HG02759 (cell line): ENCODE results near the gene CCNB1.
"Not testable (repeated sequence)": the region's sequence is repeated elsewhere in the genome, so short reads cannot be mapped to it uniquely, and the experiment has no call there.

Experiments
- ATAC-seq: cut with Tn5 transposase; IDR thresholded peaks from one replicate; pipeline ENCODE4 v1.9.1; 2021; ENCODE audit warnings: mild to moderate bottlenecking, moderate library complexity; ENCODE audit not compliant: unreplicated experiment

The CCNB1 gene

DNA sequence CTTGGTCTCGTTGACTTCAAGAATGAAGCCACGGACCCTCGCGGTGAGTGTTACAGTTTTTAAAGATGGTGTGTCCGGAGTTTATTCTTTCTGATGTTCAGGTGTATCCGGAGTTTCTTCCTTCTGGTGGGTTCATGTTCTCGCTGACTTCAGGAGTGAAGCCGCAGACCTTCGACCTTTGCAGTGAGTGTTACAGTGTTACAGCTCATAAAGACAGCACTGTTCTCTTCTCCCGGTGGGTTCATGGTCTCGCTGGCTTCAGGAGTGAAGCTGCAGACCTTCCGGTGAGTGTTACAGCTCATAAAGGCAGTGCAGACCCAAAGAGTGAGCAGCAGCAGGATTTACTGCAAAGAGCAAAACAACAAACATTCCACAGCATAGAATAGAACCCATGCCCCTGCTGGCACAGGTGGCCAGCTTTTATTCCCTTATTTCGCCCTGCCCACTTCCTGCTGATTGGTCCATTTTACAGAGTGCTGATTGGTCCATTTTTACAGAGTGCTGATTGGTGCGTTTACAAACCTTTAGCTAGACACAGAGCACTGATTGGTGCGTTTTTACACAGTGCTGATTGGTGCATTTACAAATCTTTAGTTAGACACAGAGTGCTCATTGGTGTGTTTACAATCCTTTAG is 14.8 kb downstream of the CCNB1 start:
- not testable (repeated sequence) for ATAC-seq

DNA sequence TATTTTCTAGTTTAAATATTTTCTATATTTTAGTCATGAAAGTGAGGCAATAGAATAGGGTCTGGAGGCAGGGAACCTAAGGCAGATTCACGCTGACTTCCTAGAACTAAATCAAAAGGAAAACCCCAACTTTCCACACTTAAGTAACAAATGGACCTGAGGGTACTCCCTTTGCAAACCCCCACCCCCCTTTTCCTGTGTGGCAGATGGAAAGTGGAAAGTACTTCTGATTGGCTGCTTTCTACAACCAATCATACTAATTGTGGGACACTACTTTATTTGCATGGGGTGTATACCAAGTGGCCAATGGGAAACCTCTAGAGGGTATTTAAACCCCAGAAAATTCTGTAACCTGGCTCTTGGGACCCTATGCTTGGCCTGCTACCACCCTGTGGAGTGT is 17.7 kb downstream of the CCNB1 start:
- no peak for ATAC-seq

DNA sequence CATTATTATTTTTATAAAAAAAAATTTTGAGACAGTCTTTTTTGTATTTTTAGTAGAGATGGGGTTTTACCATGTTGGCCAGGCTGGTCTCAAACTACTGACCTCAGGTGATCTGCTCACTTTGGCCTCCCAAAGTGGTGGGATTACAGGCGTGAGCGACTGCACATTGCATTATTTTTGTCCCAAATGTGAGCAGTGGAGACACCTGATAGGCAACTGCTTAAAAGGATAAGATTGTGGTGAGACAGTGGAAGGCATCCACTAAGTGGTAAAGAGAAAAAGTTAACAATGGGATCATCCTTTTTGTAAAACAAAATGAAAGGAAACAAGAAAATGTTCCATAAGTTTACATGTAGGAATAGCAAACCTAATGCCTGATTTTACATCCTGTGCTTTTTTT is 20.4 kb downstream of the CCNB1 start:
- ATAC-seq = no peak

DNA sequence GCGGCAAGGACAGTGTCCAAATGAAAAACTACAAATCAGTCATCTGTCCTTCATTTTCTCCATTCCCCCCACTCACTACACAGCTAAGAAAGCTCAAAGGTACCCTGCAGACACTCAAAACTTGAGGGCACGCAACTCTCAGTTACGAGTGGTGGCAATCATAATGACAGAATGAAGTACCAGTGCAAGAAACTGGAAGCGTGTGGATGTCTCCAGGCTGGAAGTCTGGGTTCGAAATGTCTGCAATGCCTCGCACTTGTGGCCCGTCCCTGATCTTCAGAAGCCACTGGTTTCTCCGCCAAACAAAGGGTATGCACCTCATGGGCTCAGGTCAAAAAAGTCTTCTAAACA is 21.8 kb downstream of the CCNB1 start:
- no peak for ATAC-seq

DNA sequence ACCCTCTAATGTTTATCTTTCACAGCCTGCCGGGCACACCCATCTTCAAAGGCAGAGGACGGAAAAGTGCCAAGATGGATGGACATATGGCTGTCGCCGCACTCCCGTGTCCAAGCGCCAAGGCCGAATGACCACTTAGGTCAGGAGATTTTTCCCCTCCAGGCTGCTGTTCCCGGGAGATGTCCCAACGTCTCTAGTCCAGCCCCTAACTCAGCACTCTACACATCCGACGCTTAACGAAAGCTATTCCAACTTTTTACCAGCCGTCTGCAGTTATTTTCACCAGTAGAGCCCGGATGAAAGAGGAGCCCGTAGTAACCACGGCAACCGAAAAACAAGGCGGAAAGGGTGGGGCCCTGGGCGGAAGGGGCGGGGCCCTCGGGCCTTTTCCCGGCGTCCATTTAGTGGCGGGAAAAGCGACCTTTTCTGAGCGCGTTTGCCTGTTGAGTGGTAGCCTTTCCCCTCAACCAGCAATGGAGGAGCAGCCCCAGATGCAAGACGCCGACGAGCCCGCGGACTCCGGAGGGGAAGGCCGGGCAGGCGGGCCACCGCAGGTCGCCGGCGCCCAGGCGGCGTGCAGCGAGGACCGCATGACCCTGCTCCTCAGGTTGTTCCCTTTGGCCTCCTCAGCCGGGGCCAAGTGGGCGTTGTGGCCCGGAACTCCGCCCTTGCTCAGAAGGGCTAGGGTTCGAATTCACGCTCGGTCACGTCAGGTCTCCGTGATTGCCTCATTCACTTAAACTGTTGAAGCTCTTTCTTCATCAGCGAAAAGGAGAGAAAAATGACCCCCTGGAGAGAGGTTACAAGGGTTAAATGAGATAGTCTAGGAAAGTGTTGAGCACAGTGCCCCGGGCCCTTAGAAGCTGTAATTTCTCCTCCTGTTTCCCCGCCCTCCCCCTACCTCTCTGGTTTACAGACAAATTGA is 22.5 kb downstream of the CCNB1 start, which contains the start of gene CENPH:
Gene CENPH, plus strand, starts transcription at position 422 of the 925 bp plus-strand sequence. Its CDS starts 52 bp downstream, at position 474.
- ATAC-seq = peak; percentile 93

DNA sequence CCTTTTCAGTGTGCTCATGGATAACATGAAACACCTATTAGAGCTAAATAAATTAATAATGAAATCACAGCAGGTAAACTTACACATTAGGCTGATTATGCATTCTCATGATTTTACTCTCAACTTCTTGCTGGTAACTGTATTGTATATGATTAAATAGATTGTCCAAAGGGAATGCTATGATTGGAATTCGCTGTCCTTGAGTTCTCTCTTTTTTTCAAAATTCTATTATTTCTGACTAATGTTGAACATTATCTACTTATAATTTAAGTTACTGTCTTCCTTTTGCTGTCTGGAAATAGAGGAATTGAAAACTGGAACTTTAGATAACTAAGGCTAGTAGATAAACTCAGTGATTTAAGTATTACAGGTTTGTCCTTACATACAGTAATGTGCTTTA is 35.5 kb downstream of the CCNB1 start:
- ATAC-seq = no peak

DNA sequence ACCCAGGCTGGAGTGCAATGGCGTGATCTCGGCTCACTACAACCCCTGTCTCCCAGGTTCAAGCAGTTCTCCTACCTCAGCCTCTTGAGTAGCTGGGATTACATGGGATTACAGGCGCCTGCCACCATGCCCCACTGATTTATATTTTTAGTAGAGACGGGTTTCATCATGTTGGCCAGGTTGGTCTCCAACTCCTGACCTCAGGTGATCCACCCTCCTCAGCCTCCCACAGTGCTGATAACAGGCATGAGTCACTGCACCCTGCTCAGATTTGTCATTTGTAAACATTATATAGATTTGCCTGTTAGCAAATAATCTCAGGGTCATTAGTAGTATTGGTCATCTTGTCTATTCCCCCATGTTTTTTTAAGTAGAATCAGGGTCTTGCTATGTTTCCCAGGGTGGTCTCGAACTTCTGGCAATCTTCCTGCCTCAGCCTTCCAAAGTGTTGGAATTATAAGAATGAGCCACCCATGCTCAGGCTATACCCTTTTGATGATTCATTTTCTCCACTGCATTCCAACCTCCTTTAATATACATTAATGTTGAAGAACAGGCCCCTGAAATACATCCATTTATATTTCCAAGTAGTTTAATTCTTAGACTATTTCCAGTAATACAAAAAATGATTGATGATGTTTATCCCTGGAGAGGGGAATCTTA is 39.7 kb downstream of the CCNB1 start:
- ATAC-seq = no peak

DNA sequence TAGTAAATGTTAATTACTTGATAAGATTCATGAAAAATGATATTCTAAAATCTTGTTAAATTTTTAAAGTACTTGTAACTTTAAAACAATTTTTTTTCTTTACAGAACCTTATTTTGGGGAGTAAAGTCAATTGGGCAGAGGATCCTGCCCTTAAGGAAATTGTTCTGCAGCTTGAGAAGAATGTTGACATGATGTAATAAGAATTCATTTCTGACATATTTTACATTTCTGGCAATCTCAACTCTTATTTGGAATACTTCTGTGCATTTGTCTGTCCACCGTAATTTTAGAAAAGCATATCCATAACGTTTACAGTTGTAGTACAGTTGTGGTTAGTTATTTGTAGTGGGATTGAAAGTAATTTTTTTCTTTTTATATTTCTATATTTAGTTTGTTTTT is 42.7 kb downstream of the CCNB1 start:
- no peak for ATAC-seq

DNA sequence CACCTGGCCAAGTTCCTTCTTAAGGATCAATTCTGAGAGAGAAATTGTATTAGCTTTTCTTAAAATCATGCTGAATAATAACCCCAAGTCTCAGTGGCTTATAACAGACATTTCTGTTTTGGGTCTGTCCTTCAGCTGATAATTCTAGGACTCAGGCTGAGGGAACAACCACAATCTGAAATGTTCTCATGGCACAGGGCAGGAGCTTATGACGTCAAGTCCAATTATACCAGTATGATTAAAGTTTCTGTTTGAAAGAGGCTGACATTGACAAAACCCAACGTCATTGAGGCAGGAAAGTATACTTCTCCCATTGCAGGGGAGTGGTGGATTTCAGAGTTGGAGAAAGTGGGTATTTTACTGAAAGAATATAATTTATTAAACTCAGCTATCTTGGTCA is 44.2 kb downstream of the CCNB1 start:
- ATAC-seq = no peak

DNA sequence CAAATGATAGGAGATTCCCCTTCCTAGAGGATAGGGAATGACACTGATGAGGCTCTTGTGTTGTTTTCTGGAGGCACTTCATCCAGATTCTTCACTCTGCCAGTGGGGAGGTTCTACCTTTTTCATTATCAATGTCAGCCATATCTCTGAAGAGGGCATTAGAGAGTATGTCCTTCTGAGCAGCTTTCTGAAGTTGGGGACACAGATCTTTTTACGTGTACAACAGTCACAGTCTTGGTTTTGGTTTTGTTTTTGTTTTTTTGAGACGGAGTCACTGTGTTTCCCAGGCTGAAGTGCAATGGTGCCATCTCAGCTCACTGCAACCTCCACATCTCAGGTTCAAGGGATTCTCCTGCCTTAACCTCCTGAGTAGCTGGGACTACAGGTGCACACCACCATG is 45.1 kb downstream of the CCNB1 start:
- ATAC-seq = no peak

DNA sequence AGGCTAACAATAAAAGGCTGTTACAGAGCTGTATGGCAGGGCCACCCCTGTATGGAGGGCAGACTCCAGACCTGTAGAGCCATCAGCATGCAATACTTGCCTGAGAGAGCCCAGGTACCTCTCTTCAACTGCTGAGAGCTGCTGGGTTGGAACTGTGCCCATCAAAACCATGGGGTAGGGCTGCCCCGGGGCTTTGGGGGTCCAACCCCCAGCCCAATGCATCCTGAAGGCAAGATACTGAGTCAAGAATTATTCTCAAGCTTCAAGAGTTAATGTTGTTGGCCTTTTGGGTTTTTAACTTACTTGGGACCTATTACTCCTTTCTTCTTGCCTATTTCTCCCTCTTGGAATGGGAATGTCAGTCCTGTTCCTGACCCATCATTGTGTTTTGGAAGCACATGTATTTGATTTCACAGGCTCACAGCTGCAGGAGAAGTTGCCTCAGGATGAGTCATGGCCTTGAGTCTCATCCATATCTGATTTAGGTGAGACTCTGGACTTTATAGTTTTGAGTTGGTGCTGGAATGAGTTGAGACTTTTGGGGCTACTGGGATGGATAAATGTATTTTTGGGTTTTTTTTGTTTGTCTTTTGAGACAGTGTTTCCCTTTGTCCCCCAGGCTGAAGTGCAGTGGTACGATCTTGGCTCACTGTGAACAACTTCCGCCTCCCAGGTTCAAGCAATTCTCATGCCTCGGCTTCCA is 46.7 kb downstream of the CCNB1 start:
- no peak for ATAC-seq

DNA sequence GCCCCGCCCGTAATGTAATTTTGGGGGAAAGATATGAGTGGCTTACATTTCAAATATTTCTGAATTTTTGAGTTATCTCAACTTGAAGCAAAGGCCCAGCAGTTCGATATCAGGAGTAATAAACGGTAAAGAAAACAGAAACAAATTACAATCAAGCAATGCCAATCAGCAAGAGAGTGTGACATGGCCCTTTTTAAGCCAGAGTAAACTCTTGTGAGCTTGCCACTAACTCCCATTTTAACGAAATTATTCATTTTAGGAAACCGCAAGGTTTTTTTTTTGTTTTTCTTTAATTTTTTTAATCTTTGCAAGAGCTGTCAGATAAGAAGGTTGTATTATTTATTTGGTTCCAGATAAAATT is 50.2 kb downstream of the CCNB1 start:
- ATAC-seq = no peak

DNA sequence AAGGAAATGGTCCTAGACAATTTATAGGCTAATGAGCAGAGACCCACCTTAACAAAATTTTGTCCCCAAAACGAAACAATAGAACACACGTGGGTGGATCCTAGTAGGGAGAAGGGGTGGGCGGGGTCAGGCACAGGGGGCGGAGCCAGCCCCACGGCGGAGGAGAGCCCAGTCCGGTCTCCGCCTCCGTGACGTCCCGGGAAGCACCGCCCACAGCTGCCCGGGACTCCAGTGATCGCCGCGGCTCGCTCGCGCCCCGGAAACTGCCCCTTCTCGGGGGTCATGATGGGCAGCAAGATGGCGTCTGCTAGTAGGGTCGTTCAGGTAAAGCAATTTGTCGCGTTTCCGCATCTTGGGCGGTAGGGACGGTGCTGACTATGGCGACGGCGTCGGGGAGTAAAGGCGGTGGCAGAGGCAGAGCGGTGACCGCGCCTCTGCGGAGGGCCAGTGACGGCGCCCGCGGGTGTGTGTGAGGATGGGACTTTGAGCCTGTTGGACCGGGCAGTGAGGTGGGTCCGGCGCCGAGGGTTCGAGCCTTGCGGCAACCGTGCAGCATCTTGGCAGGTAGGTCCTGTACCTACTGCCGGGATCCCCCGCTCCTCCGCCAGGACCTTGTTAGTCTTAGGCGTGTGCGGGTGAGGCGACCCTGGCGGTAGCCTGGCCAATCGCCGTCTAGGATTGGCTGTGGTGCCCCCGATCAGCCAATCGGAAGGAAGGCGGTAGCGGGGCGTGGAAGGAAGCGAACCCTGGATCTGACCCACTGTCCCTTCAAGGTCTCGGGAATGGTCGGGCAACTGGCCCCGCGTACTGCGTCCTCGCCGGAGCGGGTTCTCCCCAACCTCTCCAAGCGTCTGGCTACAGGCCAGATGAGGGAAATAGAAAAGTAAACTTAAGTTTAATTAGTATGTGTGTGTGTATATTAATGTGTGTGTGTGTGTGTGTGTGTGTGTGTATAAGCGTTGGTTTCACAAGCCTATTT is 50.9 kb downstream of the CCNB1 start:
- ATAC-seq = peak; percentile 91

DNA sequence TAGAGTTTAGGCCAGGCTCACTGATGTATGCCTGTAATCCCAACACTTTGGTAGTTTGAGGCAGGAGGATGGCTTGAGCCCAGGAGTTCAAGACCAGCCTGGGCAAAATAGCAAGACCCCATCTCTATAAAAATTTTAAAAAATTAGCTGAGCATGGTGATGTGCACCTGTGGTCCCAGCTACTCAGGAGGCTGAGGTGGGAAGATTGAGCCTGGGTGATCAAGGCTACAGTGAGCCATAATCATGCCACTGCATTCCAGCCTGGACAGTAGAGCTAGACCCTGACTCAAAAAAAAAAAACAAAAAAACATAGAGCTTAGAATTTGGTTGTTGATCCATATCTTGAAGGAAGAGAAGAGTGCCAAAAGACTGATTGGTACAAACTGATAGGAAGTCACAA is 53.0 kb downstream of the CCNB1 start:
- no peak for ATAC-seq

DNA sequence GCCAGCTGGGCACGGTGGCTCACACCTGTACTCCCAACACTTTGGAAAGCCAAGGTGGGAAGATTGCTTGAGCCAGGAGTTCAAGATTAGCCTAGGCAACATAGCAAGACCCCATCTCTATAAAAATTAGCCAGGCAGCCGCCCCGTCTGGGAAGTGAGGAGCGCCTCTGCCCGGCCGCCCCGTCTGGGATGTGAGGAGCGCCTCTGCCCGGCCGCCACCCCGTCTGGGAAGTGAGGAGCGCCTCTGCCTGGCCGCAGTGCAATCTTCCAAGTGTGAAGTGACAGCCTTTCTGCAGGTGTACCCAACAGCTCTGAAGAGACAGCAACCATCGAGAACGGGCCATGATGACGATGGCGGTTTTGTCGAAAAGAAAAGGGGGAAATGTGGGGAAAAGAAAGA is 53.4 kb downstream of the CCNB1 start:
- ATAC-seq = not testable (repeated sequence)

DNA sequence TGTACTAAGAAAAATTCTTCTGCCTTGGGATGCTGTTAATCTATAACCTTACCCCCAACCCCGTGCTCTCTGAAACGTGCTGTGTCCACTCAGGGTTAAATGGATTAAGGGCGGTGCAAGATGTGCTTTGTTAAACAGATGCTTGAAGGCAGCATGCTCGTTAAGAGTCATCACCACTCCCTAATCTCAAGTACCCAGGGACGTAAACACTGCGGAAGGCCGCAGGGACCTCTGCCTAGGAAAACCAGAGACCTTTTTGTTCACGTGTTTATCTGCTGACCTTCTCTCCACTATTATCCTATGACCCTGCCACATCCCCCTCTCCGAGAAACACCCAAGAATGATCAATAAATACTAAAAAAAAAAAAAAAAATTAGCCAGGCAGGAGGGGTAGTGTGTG is 53.9 kb downstream of the CCNB1 start:
- not testable (repeated sequence) for ATAC-seq

DNA sequence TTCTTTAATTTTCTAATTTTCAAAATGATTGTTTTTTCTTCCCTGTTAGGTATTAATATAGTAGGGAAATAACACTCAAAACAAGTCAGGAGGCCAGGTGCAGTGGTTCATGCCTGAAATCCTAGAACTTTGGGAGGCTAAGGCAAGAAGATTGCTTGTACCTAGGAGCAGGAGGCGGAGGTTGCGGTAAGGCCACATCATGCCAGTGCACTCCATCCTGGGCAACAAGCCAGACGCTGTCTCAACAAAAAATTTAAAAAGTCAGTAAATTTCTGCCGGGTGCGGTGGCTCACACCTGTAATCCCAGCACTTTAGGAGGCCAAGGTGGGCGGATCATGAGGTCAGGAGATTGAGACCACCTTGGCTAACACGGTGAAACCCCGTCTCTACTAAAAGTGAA is 57.6 kb downstream of the CCNB1 start:
- ATAC-seq = no peak

DNA sequence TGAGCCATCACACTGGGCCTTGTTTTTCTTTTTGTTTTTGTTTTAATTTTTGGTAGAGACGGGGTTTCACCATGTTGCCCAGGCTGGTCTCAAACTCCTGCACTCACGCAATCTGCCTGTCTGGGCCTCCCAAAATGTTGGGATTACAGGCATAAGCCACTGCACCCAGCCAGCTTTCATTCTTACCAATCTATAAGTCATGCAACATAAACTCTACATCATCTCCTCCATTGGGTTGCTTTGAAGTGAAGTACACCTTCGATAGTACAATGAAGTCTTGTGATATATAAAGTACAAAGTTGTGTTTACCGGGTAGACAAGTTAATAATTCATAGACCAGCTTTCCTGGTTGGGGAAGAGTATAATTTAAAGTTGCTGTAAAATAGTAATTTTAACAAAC is 58.9 kb downstream of the CCNB1 start:
- ATAC-seq = no peak
